Hepatocyte (in vitro differentiated cells): ENCODE results near the gene TRPC4.

Experiments
- EZH2 ChIP-seq: fragments of 200-600 bp; sonication (generic); IDR thresholded peaks from 2 replicates; pipeline ENCODE4 v1.6.1; 2016; ENCODE audit warnings: antibody characterized with exemption, mild to moderate bottlenecking, borderline replicate concordance
- EZH2phosphoT487 ChIP-seq: fragments of 200-600 bp; sonication (generic); IDR thresholded peaks from one replicate; pipeline ENCODE4 v1.6.1; 2018; ENCODE audit warnings: antibody characterized with exemption, mild to moderate bottlenecking, low read depth, moderate library complexity; ENCODE audit not compliant: unreplicated experiment, severe bottlenecking
- TF ChIP-seq, protein P1 (sequence below): fragments of 200-600 bp; sonication (generic); IDR thresholded peaks from 2 replicates; pipeline ENCODE4 v1.5.1; 2016; ENCODE audit warnings: antibody characterized with exemption, mild to moderate bottlenecking; ENCODE audit not compliant: poor library complexity

DNA sequence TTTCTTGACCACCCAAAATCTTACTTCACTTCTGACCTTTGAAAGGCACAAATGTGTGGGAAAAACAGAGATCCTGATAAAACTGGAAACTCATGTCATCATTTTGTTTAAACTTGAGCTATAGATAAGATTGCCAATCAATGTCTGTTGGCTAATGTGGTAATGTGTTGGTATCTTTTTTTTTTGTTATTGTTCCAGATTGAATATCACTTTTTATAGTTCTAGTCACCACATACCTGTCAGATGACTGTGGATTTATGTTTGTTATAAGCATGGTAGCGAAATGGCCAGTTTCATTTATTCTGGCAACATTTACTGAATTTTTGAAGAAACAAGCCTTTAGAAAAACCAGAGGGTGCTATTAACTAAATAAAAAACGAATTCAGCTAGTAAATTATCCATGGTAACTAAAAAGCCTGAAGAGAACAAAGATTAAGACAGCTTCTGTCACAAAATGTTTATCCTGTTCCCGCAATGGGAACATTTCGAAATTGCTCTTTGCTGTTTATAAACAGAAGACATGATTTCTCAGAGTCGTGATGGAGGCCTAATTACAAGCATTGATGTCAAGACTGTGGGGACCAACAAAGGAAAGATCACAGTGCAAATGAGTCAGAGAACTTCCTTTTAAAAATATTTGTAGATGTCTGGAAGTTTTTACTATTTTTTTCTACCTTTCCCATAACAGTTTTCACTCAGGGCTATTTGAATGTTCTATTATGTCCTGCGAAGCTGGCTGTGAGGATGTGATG is 188.1 kb downstream of the TRPC4 start:
- TF ChIP-seq, protein P1, sequence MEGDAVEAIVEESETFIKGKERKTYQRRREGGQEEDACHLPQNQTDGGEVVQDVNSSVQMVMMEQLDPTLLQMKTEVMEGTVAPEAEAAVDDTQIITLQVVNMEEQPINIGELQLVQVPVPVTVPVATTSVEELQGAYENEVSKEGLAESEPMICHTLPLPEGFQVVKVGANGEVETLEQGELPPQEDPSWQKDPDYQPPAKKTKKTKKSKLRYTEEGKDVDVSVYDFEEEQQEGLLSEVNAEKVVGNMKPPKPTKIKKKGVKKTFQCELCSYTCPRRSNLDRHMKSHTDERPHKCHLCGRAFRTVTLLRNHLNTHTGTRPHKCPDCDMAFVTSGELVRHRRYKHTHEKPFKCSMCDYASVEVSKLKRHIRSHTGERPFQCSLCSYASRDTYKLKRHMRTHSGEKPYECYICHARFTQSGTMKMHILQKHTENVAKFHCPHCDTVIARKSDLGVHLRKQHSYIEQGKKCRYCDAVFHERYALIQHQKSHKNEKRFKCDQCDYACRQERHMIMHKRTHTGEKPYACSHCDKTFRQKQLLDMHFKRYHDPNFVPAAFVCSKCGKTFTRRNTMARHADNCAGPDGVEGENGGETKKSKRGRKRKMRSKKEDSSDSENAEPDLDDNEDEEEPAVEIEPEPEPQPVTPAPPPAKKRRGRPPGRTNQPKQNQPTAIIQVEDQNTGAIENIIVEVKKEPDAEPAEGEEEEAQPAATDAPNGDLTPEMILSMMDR: no peak
- TF ChIP-seq EZH2 (no peak), EZH2phosphoT487 (no peak)
